HL-60 (cell line): Measurements from ENCODE around the gene SRRM3.

ENCODE experiments used
- CTCF ChIP-seq: IDR thresholded peaks from one replicate; pipeline ENCODE4 v1.5.1; 2011; ENCODE audit warnings: low read length, control low read depth, inconsistent platforms; ENCODE audit not compliant: insufficient read depth
- GABPA ChIP-seq: IDR thresholded peaks from 2 replicates; pipeline ENCODE4 v1.6.1; 2012; ENCODE audit warnings: low read depth
- POLR2AphosphoS5 ChIP-seq: IDR thresholded peaks from 2 replicates; pipeline ENCODE4 v1.6.1; 2012; ENCODE audit warnings: low read depth
- REST ChIP-seq: IDR thresholded peaks from 2 replicates; pipeline ENCODE4 v1.6.1; 2012; ENCODE audit warnings: low read depth; ENCODE audit not compliant: insufficient replicate concordance
- SPI1 ChIP-seq: IDR thresholded peaks from 2 replicates; pipeline ENCODE4 v1.6.1; 2012; ENCODE audit warnings: low read depth, mild to moderate bottlenecking, borderline replicate concordance

- TF ChIP-seq CTCF (no peak), REST (no peak), POLR2AphosphoS5 (no peak), SPI1 (no peak), GABPA (no peak)
These were observed 127.8 kb downstream of the SRRM3 start for GRCh38 chr7:76329479-76329878.
